SK-N-SH treated with all-trans-retinoic acid at 6 μM for 48 hours (cell line): ENCODE results near the gene MYOM3.

ENCODE experiments used
- ARNTL ChIP-seq: fragments of 450-650 bp; formaldehyde crosslinking; IDR thresholded peaks from 2 replicates; pipeline ENCODE4 v1.5.0; 2020; ENCODE audit warnings: low read depth, mild to moderate bottlenecking, moderate library complexity, borderline replicate concordance
- CREB5 ChIP-seq: fragments of 250-450 bp; sonication (Bioruptor Pico); IDR thresholded peaks from 2 replicates; pipeline ENCODE4 v1.5.1; 2020; ENCODE audit warnings: low read depth, mild to moderate bottlenecking, moderate library complexity
- CSDC2 ChIP-seq: fragments of 250-450 bp; sonication (Bioruptor Pico); IDR thresholded peaks from 2 replicates; pipeline ENCODE4 v1.5.0; 2020; ENCODE audit warnings: mild to moderate bottlenecking, moderate library complexity
- PATZ1 ChIP-seq: fragments of 250-450 bp; sonication (Bioruptor Pico); IDR thresholded peaks from 2 replicates; pipeline ENCODE4 v1.8.0; 2020; ENCODE audit warnings: mild to moderate bottlenecking, moderate library complexity, borderline replicate concordance
- RARB ChIP-seq: fragments of 250-450 bp; sonication (Bioruptor Pico); IDR thresholded peaks from 2 replicates; pipeline ENCODE4 v1.8.0; 2021; ENCODE audit warnings: mild to moderate bottlenecking, moderate library complexity
- SNAI2 ChIP-seq: fragments of 250-450 bp; sonication (Bioruptor Pico); IDR thresholded peaks from 2 replicates; pipeline ENCODE4 v1.5.0; 2020; ENCODE audit warnings: mild to moderate bottlenecking, moderate library complexity
- TOX ChIP-seq: fragments of 250-450 bp; sonication (Bioruptor Pico); IDR thresholded peaks from 2 replicates; pipeline ENCODE4 v1.8.0; 2021; ENCODE audit warnings: mild to moderate bottlenecking, moderate library complexity, borderline replicate concordance
- ZC3H10 ChIP-seq: fragments of 250-450 bp; sonication (Bioruptor Pico); IDR thresholded peaks from 2 replicates; pipeline ENCODE4 v1.5.1; 2021; ENCODE audit warnings: mild to moderate bottlenecking, moderate library complexity
- ZFP3 ChIP-seq: fragments of 250-450 bp; sonication (Bioruptor Pico); IDR thresholded peaks from 2 replicates; pipeline ENCODE4 v1.5.0; 2020; ENCODE audit warnings: mild to moderate bottlenecking, moderate library complexity
- ZNF565 ChIP-seq: fragments of 450-650 bp; formaldehyde crosslinking; conservative IDR thresholded peaks from 2 replicates; pipeline ENCODE4 v1.5.0; 2020; ENCODE audit warnings: low read depth, mild to moderate bottlenecking, moderate library complexity
- TF ChIP-seq, protein P1 (sequence below): fragments of 250-450 bp; sonication (Bioruptor Pico); IDR thresholded peaks from 2 replicates; pipeline ENCODE4 v1.5.1; 2021; ENCODE audit warnings: mild to moderate bottlenecking, moderate library complexity
- TF ChIP-seq, protein P2 (sequence below): fragments of 250-450 bp; sonication (Bioruptor Pico); IDR thresholded peaks from 2 replicates; pipeline ENCODE4 v1.8.0; 2021; ENCODE audit warnings: low read depth, mild to moderate bottlenecking, moderate library complexity, borderline replicate concordance

DNA sequence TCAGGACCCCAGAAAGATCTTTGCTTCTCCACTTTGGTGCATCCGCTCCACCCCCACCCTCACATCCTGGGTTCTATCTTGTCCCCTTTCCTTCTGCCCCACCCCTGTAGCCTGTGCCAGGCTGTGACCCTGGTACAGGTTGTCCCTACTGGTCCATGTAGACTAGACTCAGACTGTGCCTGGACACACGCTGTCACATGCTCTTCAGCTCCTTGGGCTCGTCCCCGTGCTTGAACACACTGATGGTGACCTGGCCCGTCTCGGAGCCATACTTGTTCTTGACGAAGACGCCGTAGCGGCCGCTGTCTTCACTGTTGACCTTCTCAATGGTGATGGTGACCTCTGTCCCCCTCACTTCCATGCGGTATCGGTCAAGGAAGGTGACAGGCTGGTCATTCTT is 54.8 kb downstream of the MYOM3 start:
- TF ChIP-seq, protein P1, sequence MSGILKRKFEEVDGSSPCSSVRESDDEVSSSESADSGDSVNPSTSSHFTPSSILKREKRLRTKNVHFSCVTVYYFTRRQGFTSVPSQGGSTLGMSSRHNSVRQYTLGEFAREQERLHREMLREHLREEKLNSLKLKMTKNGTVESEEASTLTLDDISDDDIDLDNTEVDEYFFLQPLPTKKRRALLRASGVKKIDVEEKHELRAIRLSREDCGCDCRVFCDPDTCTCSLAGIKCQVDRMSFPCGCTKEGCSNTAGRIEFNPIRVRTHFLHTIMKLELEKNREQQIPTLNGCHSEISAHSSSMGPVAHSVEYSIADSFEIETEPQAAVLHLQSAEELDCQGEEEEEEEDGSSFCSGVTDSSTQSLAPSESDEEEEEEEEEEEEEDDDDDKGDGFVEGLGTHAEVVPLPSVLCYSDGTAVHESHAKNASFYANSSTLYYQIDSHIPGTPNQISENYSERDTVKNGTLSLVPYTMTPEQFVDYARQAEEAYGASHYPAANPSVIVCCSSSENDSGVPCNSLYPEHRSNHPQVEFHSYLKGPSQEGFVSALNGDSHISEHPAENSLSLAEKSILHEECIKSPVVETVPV (CRISPR knock-in tag) = no peak
- TF ChIP-seq ZC3H10 (CRISPR knock-in tag) (no peak), TOX (CRISPR knock-in tag) (no peak), ZFP3 (CRISPR knock-in tag) (no peak), CSDC2 (no peak), ARNTL (no peak), RARB (CRISPR knock-in tag) (no peak), SNAI2 (CRISPR knock-in tag) (no peak), ZNF565 (CRISPR knock-in tag) (no peak), CREB5 (no peak), PATZ1 (CRISPR knock-in tag) (no peak)
- TF ChIP-seq, protein P2, sequence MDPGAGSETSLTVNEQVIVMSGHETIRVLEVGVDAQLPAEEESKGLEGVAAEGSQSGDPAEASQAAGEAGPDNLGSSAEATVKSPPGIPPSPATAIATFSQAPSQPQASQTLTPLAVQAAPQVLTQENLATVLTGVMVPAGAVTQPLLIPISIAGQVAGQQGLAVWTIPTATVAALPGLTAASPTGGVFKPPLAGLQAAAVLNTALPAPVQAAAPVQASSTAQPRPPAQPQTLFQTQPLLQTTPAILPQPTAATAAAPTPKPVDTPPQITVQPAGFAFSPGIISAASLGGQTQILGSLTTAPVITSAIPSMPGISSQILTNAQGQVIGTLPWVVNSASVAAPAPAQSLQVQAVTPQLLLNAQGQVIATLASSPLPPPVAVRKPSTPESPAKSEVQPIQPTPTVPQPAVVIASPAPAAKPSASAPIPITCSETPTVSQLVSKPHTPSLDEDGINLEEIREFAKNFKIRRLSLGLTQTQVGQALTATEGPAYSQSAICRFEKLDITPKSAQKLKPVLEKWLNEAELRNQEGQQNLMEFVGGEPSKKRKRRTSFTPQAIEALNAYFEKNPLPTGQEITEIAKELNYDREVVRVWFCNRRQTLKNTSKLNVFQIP = no peak
